ENCODE results near the gene DAB2.

- no peak for TF ChIP-seq CTCF (IDR thresholded peaks at IDR 0.05)
- no peak for TF ChIP-seq POLR2A (IDR thresholded peaks at IDR 0.05)
- TF ChIP-seq POLR2AphosphoS5 (IDR thresholded peaks at IDR 0.05): no peak
Observed at GRCh38 chr5:39411985-39412384, 12.8 kb downstream of the DAB2 start.

Data from breast epithelium (tissue), 3 donors.